A549 treated with AZD9567 at 1 μM for 4 hours (cell line): Measurements from ENCODE around the gene PCBP4. TPM values are rescaled to one million over a fixed set of nuclear protein-coding genes. Genes with fewer than 3 reads are reported as not detected.

Experiments used
- total RNA-seq: library from RNA; stranded (reverse); fragments of 200-300 nt; extraction: Qiagen RNA extraction; gene quantifications from 5 replicates; pipeline ENCODE4 v1.2.3, GENCODE V29; 2022; ENCODE audit not compliant: insufficient read depth

The PCBP4 gene
- total RNA-seq = 6.2 to 14.0 TPM (median 12.9 TPM) in 5 replicates

GRCh38 chr3:51967384-51968169 lies at the start of gene PCBP4:
Gene PCBP4, minus strand, starts transcription at chr3:51967454. Its CDS starts 6,214 bp downstream, at chr3:51961240.

GRCh38 chr3:51995346-51996163 lies 28.3 kb upstream of the PCBP4 start, which contains the start of gene RPL29:
Gene RPL29, minus strand, starts transcription at chr3:51995895. Its CDS starts 434 bp downstream, at chr3:51995461.

GRCh38 chr3:51982838-51983577 lies 15.8 kb upstream of the PCBP4 start, which contains the start of gene ACY1:
Gene ACY1, plus strand, starts transcription at chr3:51983535. Its CDS starts 530 bp downstream, at chr3:51984065.

GRCh38 chr3:51974963-51975851 lies 8.0 kb upstream of the PCBP4 start, which contains the start of gene ABHD14A:
Gene ABHD14A, plus strand, starts transcription at chr3:51975064. Its CDS starts 72 bp downstream, at chr3:51975136.

GRCh38 chr3:51955175-51955892 lies 11.9 kb downstream of the PCBP4 start, which contains the start of gene GPR62:
Gene GPR62, plus strand, starts transcription at chr3:51955381. Its CDS starts 272 bp downstream, at chr3:51955653.

GRCh38 chr3:51941798-51942602 lies 25.3 kb downstream of the PCBP4 start, which contains the start of the genes PARP3 and RRP9:
Gene PARP3, plus strand, starts transcription at chr3:51942363. Its CDS starts 993 bp downstream, at chr3:51943356.
Gene RRP9, minus strand, starts transcription at chr3:51941904. Its CDS starts 37 bp downstream, at chr3:51941867.

Other genes with a start within 250 kb of the PCBP4 start
- gene IQCF6, start 188.2 kb downstream of the PCBP4 start, total RNA-seq = not detected in 5 replicates
- not detected in 5 replicates for gene IQCF2, start 105.8 kb downstream of the PCBP4 start, total RNA-seq
- gene IQCF5, start 91.9 kb downstream of the PCBP4 start, total RNA-seq = not detected in 5 replicates
- not detected in 5 replicates for gene IQCF1, start 64.1 kb downstream of the PCBP4 start, total RNA-seq
- gene RRP9, start 25.6 kb downstream of the PCBP4 start, total RNA-seq = 38.5 to 52.7 TPM (median 48.9 TPM) in 5 replicates
- gene PARP3, start 25.1 kb downstream of the PCBP4 start, total RNA-seq = 7.6 to 15.4 TPM (median 9.6 TPM) in 5 replicates
- not detected in 5 replicates for gene GPR62, start 12.1 kb downstream of the PCBP4 start, total RNA-seq
- 33.9 to 39.6 TPM (median 34.6 TPM) in 5 replicates for gene ABHD14B, start 6.6 kb upstream of the PCBP4 start, total RNA-seq
- 13.1 to 15.9 TPM (median 15.4 TPM) in 5 replicates for gene ABHD14A, start 7.6 kb upstream of the PCBP4 start, total RNA-seq
- gene ACY1, start 16.1 kb upstream of the PCBP4 start, total RNA-seq = 14.2 to 30.3 TPM (median 23.0 TPM) in 5 replicates
- 1,313 to 1,418 TPM (median 1,347 TPM) in 5 replicates for gene RPL29, start 28.4 kb upstream of the PCBP4 start, total RNA-seq
- 19.2 to 21.6 TPM (median 20.7 TPM) in 5 replicates for gene DUSP7, start 89.1 kb upstream of the PCBP4 start, total RNA-seq
- 18.6 to 20.4 TPM (median 19.3 TPM) in 5 replicates for gene POC1A, start 187.0 kb upstream of the PCBP4 start, total RNA-seq
- gene ALAS1, start 230.7 kb upstream of the PCBP4 start, total RNA-seq = 48.2 to 77.0 TPM (median 49.7 TPM) in 5 replicates